Measurements from ENCODE around the gene RAP1GAP2.

Gene RAP1GAP2

DNA sequence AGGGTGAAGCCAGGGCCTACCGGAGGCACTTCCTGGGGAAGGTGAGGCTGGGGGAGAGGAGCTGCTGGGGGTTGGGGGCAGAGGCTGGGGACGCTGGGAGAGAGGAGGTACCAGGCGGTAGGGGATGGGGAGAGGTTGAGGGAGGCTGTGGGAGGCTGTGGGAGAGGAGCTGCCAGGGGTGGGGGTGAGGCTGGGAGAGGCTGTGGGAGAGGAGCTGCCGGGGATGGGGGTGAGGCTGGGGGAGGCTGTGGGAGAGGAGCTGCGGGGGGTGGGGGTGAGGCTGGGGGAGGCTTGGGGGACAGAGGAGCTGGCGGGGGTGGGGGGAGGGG lies 167.8 kb downstream of the RAP1GAP2 start:
- TF ChIP-seq ZBTB8A (tag by site-specific recombination; IDR thresholded peaks at IDR 0.05) (no peak), ZFHX2 (tag by site-specific recombination; conservative IDR thresholded peaks at IDR 0.05) (0 out of 2 replicates have a peak, but pooled peaks have one; percentile 27), GLIS1 (tag by site-specific recombination; IDR thresholded peaks at IDR 0.05) (peak; percentile 85), ZNF777 (tag by site-specific recombination; IDR thresholded peaks at IDR 0.05; ENCODE audit: borderline replicate concordance) (no peak)
- H3K9me3 ChIP-seq (ENCODE audit: control insufficient read depth, insufficient read depth, low read depth, low read length) = no peaks in the 10 kb centered on the region
- no peaks in the 10 kb centered on the region for H3K36me3 ChIP-seq (ENCODE audit: control insufficient read depth in 2 of 2, insufficient read depth in 1 of 2, low read length in 2 of 2)
- POLR2A ChIA-PET = no interaction called here
- H3K27ac ChIP-seq (ENCODE audit: extremely low read depth, low read depth, low read length) = no peak overlapping the region
- CTCF ChIA-PET = interaction anchor here (0.7 kb wide), 1 partner anchor 14 kb away, joined by 3 read pairs; no protein-coding TSS in a partner anchor
- H3K4me3 ChIP-seq (ENCODE audit: low read depth, low read length) = no peak overlapping the region
- no peaks in the 10 kb centered on the region for H3K4me1 ChIP-seq (ENCODE audit: control insufficient read depth, insufficient read depth, low read length)

DNA sequence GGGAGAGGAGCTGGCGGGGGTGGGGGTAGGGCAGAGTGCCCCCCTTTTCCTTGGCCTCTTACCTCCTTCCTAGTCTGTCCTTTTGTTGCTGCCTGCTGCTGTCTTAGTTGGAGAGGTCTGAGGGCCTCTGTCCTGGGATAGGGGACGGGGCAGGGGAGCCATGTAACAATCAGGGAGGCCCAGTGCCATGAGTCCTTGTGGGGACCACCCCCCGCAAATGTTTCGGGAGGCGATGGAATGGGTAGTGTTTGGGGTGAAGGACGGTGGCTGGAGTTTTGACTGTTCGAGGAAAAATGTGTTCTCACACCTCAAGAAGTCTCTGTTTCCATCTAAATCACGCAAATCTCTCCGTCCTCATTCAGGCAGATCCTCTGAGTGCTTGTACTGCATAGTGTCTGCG lies 168.1 kb downstream of the RAP1GAP2 start:
- POLR2A ChIA-PET = no interaction called here
- Histone ChIP-seq H3K4me1 (ENCODE audit: control insufficient read depth, insufficient read depth, low read length) (no peaks in the 10 kb centered on the region), H3K4me3 (ENCODE audit: low read depth, low read length) (no peak overlapping the region), H3K27ac (ENCODE audit: extremely low read depth, low read depth, low read length) (no peak overlapping the region), H3K9me3 (ENCODE audit: control insufficient read depth, insufficient read depth, low read depth, low read length) (no peaks in the 10 kb centered on the region), H3K36me3 (ENCODE audit: control insufficient read depth in 2 of 2, insufficient read depth in 1 of 2, low read length in 2 of 2) (no peaks in the 10 kb centered on the region)
- TF ChIP-seq ZNF843 (tag by site-specific recombination; IDR thresholded peaks at IDR 0.05) (no peak), ZNF404 (tag by site-specific recombination; IDR thresholded peaks at IDR 0.05) (no peak), ZNF23 (tag by site-specific recombination; IDR thresholded peaks at IDR 0.05; ENCODE audit: borderline replicate concordance) (no peak), ZNF302 (tag by site-specific recombination; IDR thresholded peaks at IDR 0.05; ENCODE audit: low read depth) (no peak), ZNF121 (tag by site-specific recombination; IDR thresholded peaks at IDR 0.05) (no peak), ZNF747 (tag by site-specific recombination; IDR thresholded peaks at IDR 0.05) (no peak), ZNF830 (tag by site-specific recombination; IDR thresholded peaks at IDR 0.05; ENCODE audit: low read depth) (no peak), KLF7 (tag by site-specific recombination; IDR thresholded peaks at IDR 0.05; ENCODE audit: borderline replicate concordance) (no peak), ZNF114 (tag by site-specific recombination; IDR thresholded peaks at IDR 0.05) (no peak), ZNF654 (tag by site-specific recombination; IDR thresholded peaks at IDR 0.05; ENCODE audit: low read depth) (no peak), ZNF2 (tag by site-specific recombination; IDR thresholded peaks at IDR 0.05) (no peak), ZNF600 (tag by site-specific recombination; IDR thresholded peaks at IDR 0.05) (no peak), KLF8 (tag by site-specific recombination; IDR thresholded peaks at IDR 0.05) (no peak), GFI1B (tag by site-specific recombination; IDR thresholded peaks at IDR 0.05) (no peak), ZIC2 (tag by site-specific recombination; IDR thresholded peaks at IDR 0.05) (no peak)
- TF ChIP-seq, protein P1, sequence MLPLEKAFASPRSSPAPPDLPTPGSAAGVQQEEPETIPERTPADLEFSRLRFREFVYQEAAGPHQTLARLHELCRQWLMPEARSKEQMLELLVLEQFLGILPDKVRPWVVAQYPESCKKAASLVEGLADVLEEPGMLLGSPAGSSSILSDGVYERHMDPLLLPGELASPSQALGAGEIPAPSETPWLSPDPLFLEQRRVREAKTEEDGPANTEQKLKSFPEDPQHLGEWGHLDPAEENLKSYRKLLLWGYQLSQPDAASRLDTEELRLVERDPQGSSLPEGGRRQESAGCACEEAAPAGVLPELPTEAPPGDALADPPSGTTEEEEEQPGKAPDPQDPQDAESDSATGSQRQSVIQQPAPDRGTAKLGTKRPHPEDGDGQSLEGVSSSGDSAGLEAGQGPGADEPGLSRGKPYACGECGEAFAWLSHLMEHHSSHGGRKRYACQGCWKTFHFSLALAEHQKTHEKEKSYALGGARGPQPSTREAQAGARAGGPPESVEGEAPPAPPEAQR (tag by site-specific recombination; IDR thresholded peaks at IDR 0.05) = no peak
- TF ChIP-seq, protein P2, sequence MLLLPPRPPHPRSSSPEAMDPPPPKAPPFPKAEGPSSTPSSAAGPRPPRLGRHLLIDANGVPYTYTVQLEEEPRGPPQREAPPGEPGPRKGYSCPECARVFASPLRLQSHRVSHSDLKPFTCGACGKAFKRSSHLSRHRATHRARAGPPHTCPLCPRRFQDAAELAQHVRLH (tag by site-specific recombination; IDR thresholded peaks at IDR 0.05) = no peak
- TF ChIP-seq, protein P3, sequence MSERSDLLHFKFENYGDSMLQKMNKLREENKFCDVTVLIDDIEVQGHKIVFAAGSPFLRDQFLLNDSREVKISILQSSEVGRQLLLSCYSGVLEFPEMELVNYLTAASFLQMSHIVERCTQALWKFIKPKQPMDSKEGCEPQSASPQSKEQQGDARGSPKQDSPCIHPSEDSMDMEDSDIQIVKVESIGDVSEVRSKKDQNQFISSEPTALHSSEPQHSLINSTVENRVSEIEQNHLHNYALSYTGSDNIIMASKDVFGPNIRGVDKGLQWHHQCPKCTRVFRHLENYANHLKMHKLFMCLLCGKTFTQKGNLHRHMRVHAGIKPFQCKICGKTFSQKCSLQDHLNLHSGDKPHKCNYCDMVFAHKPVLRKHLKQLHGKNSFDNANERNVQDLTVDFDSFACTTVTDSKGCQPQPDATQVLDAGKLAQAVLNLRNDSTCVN (tag by site-specific recombination; optimal IDR thresholded peaks at IDR 0.05) = no peak
- CTCF ChIA-PET = no interaction called here

DNA sequence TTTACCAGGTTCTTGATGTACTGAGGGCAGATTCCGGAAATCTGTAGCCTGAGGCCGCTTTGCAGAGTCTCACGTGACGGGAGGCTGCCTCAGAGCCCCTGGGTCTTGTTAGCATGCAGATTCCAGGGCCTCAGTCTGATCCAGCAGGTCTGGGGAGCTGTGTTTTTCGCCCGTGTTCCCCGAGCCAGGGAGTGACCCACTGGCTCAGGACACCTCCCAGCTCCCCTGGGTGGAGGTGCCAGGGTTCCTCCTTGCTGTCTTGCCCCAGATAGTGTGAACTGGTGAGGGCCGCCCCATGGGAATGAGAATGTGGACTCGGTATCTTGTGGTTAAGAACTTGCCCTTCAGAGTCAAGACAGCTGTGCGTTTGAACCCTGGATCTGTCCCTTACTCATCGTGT lies 168.6 kb downstream of the RAP1GAP2 start:
- peak; percentile 70 for TF ChIP-seq ZBTB20 (tag by site-specific recombination; IDR thresholded peaks at IDR 0.05)
- no peak for TF ChIP-seq ZNF624 (tag by site-specific recombination; IDR thresholded peaks at IDR 0.05)
- no peaks in the 10 kb centered on the region for H3K36me3 ChIP-seq (ENCODE audit: control insufficient read depth in 2 of 2, insufficient read depth in 1 of 2, low read length in 2 of 2)
- H3K4me1 ChIP-seq (ENCODE audit: control insufficient read depth, insufficient read depth, low read length) = no peaks in the 10 kb centered on the region
- ChIA-PET POLR2A (no interaction called here), CTCF (no interaction called here)
- H3K4me3 ChIP-seq (ENCODE audit: low read depth, low read length) = no peak overlapping the region
- H3K27ac ChIP-seq (ENCODE audit: extremely low read depth, low read depth, low read length) = no peak overlapping the region
- H3K9me3 ChIP-seq (ENCODE audit: control insufficient read depth, insufficient read depth, low read depth, low read length) = no peaks in the 10 kb centered on the region
